Stimulated activated CD4-positive, alpha-beta T cell treated with anti-CD3 and anti-CD28 coated beads, TNF-alpha, amount 100 ng/mL, for 48 hours (primary cell): ENCODE data around the gene SNED1.

Experiments
- DNase-seq, 3 donors: peaks; one replicate each; pipeline ENCODE4 v3.0.0-alpha.2; 2020; ENCODE audit warnings: low read depth in 3 of 3

SNED1 gene

GRCh38 chr2:241067501-241068135 lies 69.2 kb downstream of the SNED1 start:
- DNase-seq = no peak

- no peak for DNase-seq
These were observed 69.9 kb downstream of the SNED1 start for GRCh38 chr2:241068136-241068941.

GRCh38 chr2:241068942-241069810 lies 70.8 kb downstream of the SNED1 start:
- no peak for DNase-seq

GRCh38 chr2:241069821-241070281 lies 71.4 kb downstream of the SNED1 start:
- DNase-seq = no peak

- DNase-seq = no peak
These were observed 71.9 kb downstream of the SNED1 start for GRCh38 chr2:241070361-241070760.

- no peak for DNase-seq
These were observed 72.6 kb downstream of the SNED1 start for GRCh38 chr2:241070811-241071676.

GRCh38 chr2:241071677-241072111 lies 73.3 kb downstream of the SNED1 start:
- no peak for DNase-seq

- no peak for DNase-seq
These were observed 73.7 kb downstream of the SNED1 start for GRCh38 chr2:241072151-241072550.

GRCh38 chr2:241072553-241073165 lies 74.2 kb downstream of the SNED1 start:
- DNase-seq = no peak

- no peak for DNase-seq
These were observed 75.0 kb downstream of the SNED1 start for GRCh38 chr2:241073166-241074064.

- no peak for DNase-seq
These were observed 75.8 kb downstream of the SNED1 start for GRCh38 chr2:241074065-241074818.

- DNase-seq = no peak
These were observed 76.6 kb downstream of the SNED1 start for GRCh38 chr2:241074901-241075540.

- no peak for DNase-seq
These were observed 82.2 kb downstream of the SNED1 start for GRCh38 chr2:241080405-241081189.

- DNase-seq = no peak
These were observed 82.8 kb downstream of the SNED1 start for GRCh38 chr2:241081190-241081642.

GRCh38 chr2:241081643-241082340 lies 83.4 kb downstream of the SNED1 start:
- DNase-seq = no peak

- no peak for DNase-seq
These were observed 84.1 kb downstream of the SNED1 start for GRCh38 chr2:241082341-241083090.
